ENCODE data around the gene ZNF592. TPM values are rescaled to one million over a fixed set of nuclear protein-coding genes. Genes with fewer than 3 reads are reported as not detected.
"Not testable (repeated sequence)": the region's sequence is repeated elsewhere in the genome, so short reads cannot be mapped to it uniquely, and the experiment has no call there.

Gene ZNF592
- total and polyA plus RNA-seq, 12 donors: 8.2 to 26.9 (median 20.5) TPM

DNA sequence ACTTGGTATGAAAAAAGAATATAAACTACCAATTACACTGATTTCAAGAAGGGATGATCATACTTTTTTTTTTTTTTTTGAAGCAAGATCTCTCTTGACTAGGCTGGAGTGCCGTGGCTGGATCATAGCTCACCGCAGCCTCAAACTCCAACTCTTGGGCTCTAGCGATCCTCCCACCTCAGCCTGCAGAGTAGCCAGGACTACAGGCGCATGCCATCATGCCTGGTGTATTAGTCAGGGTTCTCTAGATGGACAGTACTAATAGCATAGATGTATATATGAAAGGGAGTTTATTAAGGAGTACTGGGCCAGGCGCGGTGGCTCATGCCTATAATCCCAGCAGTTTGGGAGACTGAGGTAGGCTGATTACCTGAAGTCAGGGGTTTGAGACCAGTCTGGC, 21.0 kb upstream of the ZNF592 start:
- no peak overlapping the region for H3K27ac ChIP-seq
- no peak for DNase-seq
- no peaks in the 10 kb centered on the region for H3K36me3 ChIP-seq
- H3K9me3 ChIP-seq: no peaks in the 10 kb centered on the region
- TF ChIP-seq, protein P1, sequence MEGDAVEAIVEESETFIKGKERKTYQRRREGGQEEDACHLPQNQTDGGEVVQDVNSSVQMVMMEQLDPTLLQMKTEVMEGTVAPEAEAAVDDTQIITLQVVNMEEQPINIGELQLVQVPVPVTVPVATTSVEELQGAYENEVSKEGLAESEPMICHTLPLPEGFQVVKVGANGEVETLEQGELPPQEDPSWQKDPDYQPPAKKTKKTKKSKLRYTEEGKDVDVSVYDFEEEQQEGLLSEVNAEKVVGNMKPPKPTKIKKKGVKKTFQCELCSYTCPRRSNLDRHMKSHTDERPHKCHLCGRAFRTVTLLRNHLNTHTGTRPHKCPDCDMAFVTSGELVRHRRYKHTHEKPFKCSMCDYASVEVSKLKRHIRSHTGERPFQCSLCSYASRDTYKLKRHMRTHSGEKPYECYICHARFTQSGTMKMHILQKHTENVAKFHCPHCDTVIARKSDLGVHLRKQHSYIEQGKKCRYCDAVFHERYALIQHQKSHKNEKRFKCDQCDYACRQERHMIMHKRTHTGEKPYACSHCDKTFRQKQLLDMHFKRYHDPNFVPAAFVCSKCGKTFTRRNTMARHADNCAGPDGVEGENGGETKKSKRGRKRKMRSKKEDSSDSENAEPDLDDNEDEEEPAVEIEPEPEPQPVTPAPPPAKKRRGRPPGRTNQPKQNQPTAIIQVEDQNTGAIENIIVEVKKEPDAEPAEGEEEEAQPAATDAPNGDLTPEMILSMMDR (IDR thresholded peaks at IDR 0.05): no peak
- H3K4me1 ChIP-seq: peaks cover 0 to 37% (median 12%) of the 10 kb centered on the region in 9 donors
- no peak overlapping the region for H3K4me3 ChIP-seq
- no peaks in the 10 kb centered on the region for H3K27me3 ChIP-seq
- intact Hi-C loops (cut with DNase I): no loop called here
- ATAC-seq: no peak
- WGBS, 2 donors: 96 to 97% methylated on average over 6 of the region's 6 CpGs

GRCh38 chr15:84731774-84732173, 16.6 kb upstream of the ZNF592 start:
- ATAC-seq (no peak), DNase-seq (no peak)
- Histone ChIP-seq H3K27me3 (no peaks in the 10 kb centered on the region), H3K4me1 (peaks cover 0 to 44% (median 0%) of the 10 kb centered on the region in 9 donors), H3K4me3 (no peak overlapping the region), H3K27ac (no peak overlapping the region), H3K36me3 (no peaks in the 10 kb centered on the region), H3K9me3 (no peaks in the 10 kb centered on the region)
- TF ChIP-seq, protein P1 (IDR thresholded peaks at IDR 0.05): no peak
- intact Hi-C loops (cut with DNase I): no loop called here

GRCh38 chr15:84734794-84735479, 13.5 kb upstream of the ZNF592 start:
- Histone ChIP-seq H3K4me3 (peak overlapping the region in 1 of 10 donors; percentile 27), H3K4me1 (peaks cover 0 to 35% (median 0%) of the 10 kb centered on the region in 9 donors), H3K27me3 (no peaks in the 10 kb centered on the region), H3K9me3 (no peaks in the 10 kb centered on the region), H3K27ac (peak overlapping the region in 2 of 10 donors; percentile 35 to 91), H3K36me3 (no peaks in the 10 kb centered on the region)
- ATAC-seq (peak; percentile 50 to 80 (median 70)), DNase-seq (peak in 1 of 2 donors; percentile 47)
- intact Hi-C loops (cut with DNase I): no loop called here
- 66 to 68% methylated on average over 7 of the region's 7 CpGs for WGBS, 2 donors
- TF ChIP-seq, protein P1 (IDR thresholded peaks at IDR 0.05): no peak

DNA sequence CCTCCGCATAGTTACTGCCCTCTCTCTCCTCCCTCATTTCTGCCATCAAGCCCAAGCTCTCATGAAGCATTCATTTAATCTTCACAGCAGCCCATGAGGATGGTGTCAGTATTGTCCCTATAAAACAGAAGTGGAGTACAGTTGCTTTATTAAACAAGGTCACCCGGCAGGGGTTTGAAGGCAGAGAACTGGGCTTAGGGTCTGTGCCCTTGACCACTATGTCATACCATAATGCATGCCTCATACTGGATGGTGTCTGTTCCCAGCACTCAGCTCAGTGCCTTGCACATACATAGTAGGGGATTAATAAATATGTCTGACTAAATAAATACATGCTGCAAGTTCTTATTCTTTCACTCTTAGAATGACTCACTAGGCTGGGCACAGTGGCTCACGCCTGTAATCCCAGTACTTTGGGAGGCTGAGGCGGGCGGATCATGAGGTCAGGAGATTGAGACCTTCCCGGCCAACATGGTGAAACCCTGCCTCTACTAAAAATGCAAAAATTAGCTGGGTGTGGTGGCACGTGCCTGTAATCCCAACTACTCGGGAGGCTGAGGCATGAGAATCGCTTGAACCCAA, 12.8 kb upstream of the ZNF592 start:
- Histone ChIP-seq H3K4me3 (peak overlapping the region in 1 of 10 donors; percentile 27), H3K4me1 (peaks cover 0 to 35% (median 0%) of the 10 kb centered on the region in 9 donors), H3K27ac (peak overlapping the region in 2 of 10 donors; percentile 35 to 91)
- H3K9me3 ChIP-seq; H3K36me3 ChIP-seq; DNase-seq; H3K27me3 ChIP-seq; intact Hi-C loops (cut with DNase I): not testable (repeated sequence)
- ATAC-seq: peak in 2 of 8 donors; percentile 18 to 31
- WGBS, 2 donors: 84 to 95% methylated on average over 9 of the region's 9 CpGs

- no peak overlapping the region for H3K4me3 ChIP-seq
- 95% methylated on average over 5 of the region's 5 CpGs for WGBS, 2 donors
These were observed 12.0 kb upstream of the ZNF592 start for GRCh38 chr15:84736375-84736774.

More at GRCh38 chr15:84736375-84736774, 12.0 kb upstream of the ZNF592 start:
- intact Hi-C loops (cut with DNase I): no loop called here
- no peak for ATAC-seq
- DNase-seq: no peak
- TF ChIP-seq, protein P1 (IDR thresholded peaks at IDR 0.05): no peak
- H3K4me1 ChIP-seq: peaks cover 0 to 35% (median 0%) of the 10 kb centered on the region in 9 donors
- no peaks in the 10 kb centered on the region for H3K36me3 ChIP-seq
- H3K27me3 ChIP-seq: no peaks in the 10 kb centered on the region
- H3K9me3 ChIP-seq: no peaks in the 10 kb centered on the region
- H3K27ac ChIP-seq: peak overlapping the region in 1 of 10 donors; percentile 91

Measured in heart right ventricle (tissue), 16 donors.